Aortic smooth muscle cell (primary cell): ENCODE data around the gene BBS5. TPM values are rescaled to one million over a fixed set of nuclear protein-coding genes. Genes with fewer than 3 reads are reported as not detected.

Experiments used
- total RNA-seq: library from RNA; depleted of rRNA; stranded (reverse); fragments of >200 nt; gene quantifications from 2 replicates; pipeline ENCODE4 v1.2.3, GENCODE V29; 2014

BBS5 gene
- total RNA-seq, result 5.7 and 5.9 TPM in 2 replicates

GRCh38 chr2:169479257-169480078 is at the start of gene BBS5:
Gene BBS5 (plus strand): TSS chr2:169479494. CDS start chr2:169479554, 60 bp downstream.

GRCh38 chr2:169509298-169509885 is 30.1 kb downstream of the BBS5 start, which contains the start of gene KLHL41:
Gene KLHL41 (plus strand): TSS chr2:169509702. CDS start chr2:169509779, 77 bp downstream.

Other genes starting within 250 kb of the BBS5 start
- not detected in 2 replicates for gene LRP2, start 117.0 kb upstream of the BBS5 start, total RNA-seq
- 0.87 and 1.1 TPM in 2 replicates for gene KLHL41, start 30.2 kb downstream of the BBS5 start, total RNA-seq
- gene FASTKD1, start 94.4 kb downstream of the BBS5 start, total RNA-seq, result 13.1 and 15.1 TPM in 2 replicates
- gene PPIG, start 104.9 kb downstream of the BBS5 start, total RNA-seq, result 24.8 and 28.0 TPM in 2 replicates
- under 0.01 TPM in 1 of 2 replicates, not detected in the other for gene CFAP210, start 214.9 kb downstream of the BBS5 start, total RNA-seq
- 1.6 and 1.8 TPM in 2 replicates for gene PHOSPHO2, start 215.0 kb downstream of the BBS5 start, total RNA-seq